Endothelial cell of umbilical vein (primary cell): ENCODE data around the gene ULK4. TPM values are rescaled to one million over a fixed set of nuclear protein-coding genes. Genes with fewer than 3 reads are reported as not detected.

ENCODE experiments used
- BruUV-seq: library from RNA; stranded (reverse); fragments of 400-500 nt; replicated peaks from 2 replicates; lab custom pipeline; 2021; lab: Mats Ljungman, UMichigan
- CTCF ChIA-PET: fragments of 300-600, 350-600 bp; sonication (Branson Sonifier 250); formaldehyde crosslinking; loops from one replicate; lab custom pipeline; 2021; ENCODE audit warnings: antibody characterized with exemption, inconsistent platforms; lab: Charles Lee
- POLR2A ChIA-PET: fragments of 300-600, 350-600 bp; sonication (Branson Sonifier 250); formaldehyde crosslinking; loops from one replicate; lab custom pipeline; 2021; ENCODE audit warnings: antibody characterized with exemption, inconsistent platforms; lab: Charles Lee
- DNase-seq: peaks from one replicate; pipeline ENCODE4 v3.0.0-alpha.2; 2011; ENCODE audit warnings: low read depth, low spot score
- FAIRE-seq: peaks from 2 replicates; lab custom pipeline; 2011; peaks lifted over from hg19 to GRCh38; lab: Jason Lieb, UNC
- H2AFZ ChIP-seq: 2 replicates; pipeline ENCODE4 v1.6.0; 2012; ENCODE audit warnings: low read depth, low read length, control low read depth, inconsistent platforms
- H3K27ac ChIP-seq: 2 replicates; pipeline ENCODE4 v1.5.1; 2011; ENCODE audit warnings: low read depth, mild to moderate bottlenecking, control low read depth, low read length, moderate library complexity; ENCODE audit not compliant: insufficient read depth
- H3K27me3 ChIP-seq, 2 experiments: 2 replicates each; pipeline versions ENCODE4 v1.6.0 to v1.6.1; 2011; ENCODE audit warnings: low read length in 2 of 2, mixed read lengths in 1 of 2; ENCODE audit not compliant: control insufficient read depth in 2 of 2, insufficient read depth in 2 of 2
- H3K36me3 ChIP-seq, 2 experiments: 2 replicates in 1 of 2; 3 replicates in 1 of 2; pipeline ENCODE4 v1.5.1; 2011; ENCODE audit warnings: low read length in 2 of 2, mild to moderate bottlenecking in 1 of 2, moderate library complexity in 1 of 2; ENCODE audit not compliant: control insufficient read depth in 2 of 2, insufficient read depth in 2 of 2; ENCODE audit errors: extremely low read depth in 1 of 2
- H3K4me1 ChIP-seq: 3 replicates; pipeline ENCODE4 v1.5.1; 2011; ENCODE audit warnings: mild to moderate bottlenecking, low read length; ENCODE audit not compliant: control insufficient read depth, insufficient read depth; ENCODE audit errors: extremely low read depth
- H3K4me2 ChIP-seq: 2 replicates; pipeline ENCODE4 v1.6.1; 2011; ENCODE audit warnings: low read length, control low read depth, mixed read lengths; ENCODE audit not compliant: insufficient read depth
- H3K4me3 ChIP-seq, 3 experiments: fragments of 200-600 bp in 1 of 3; sonication (generic), shearing (Covaris generic) in 1 of 3; replicated peaks in 1 of 3; 2 replicates each; pipeline ENCODE4 v1.5.1; 2011 to 2016; ENCODE audit warnings: control low read depth in 3 of 3, low read length in 3 of 3, mild to moderate bottlenecking in 2 of 3, inconsistent platforms in 1 of 3, low read depth in 1 of 3, moderate library complexity in 1 of 3; ENCODE audit not compliant: insufficient read depth in 1 of 3
- H3K79me2 ChIP-seq: 2 replicates; pipeline ENCODE4 v1.6.0; 2012; ENCODE audit warnings: low read length, inconsistent platforms; ENCODE audit not compliant: control insufficient read depth, insufficient read depth
- H3K9ac ChIP-seq: replicated peaks from 2 replicates; pipeline ENCODE3; 2011; ENCODE audit warnings: low read length, control low read depth; ENCODE audit not compliant: insufficient read depth; ENCODE audit errors: extremely low read depth
- H3K9me1 ChIP-seq: replicated peaks from 3 replicates; pipeline ENCODE4 v1.6.0; 2011; ENCODE audit warnings: mild to moderate bottlenecking, low read length; ENCODE audit not compliant: control insufficient read depth, insufficient read depth; ENCODE audit errors: extremely low read depth
- H3K9me3 ChIP-seq: replicated peaks from 2 replicates; pipeline ENCODE4 v1.5.1; 2012; ENCODE audit warnings: low read length, inconsistent platforms; ENCODE audit not compliant: control insufficient read depth, insufficient read depth
- H4K20me1 ChIP-seq: replicated peaks from 2 replicates; pipeline ENCODE3; 2011; ENCODE audit warnings: mild to moderate bottlenecking, low read length; ENCODE audit not compliant: control insufficient read depth, insufficient read depth; ENCODE audit errors: extremely low read depth
- EZH2 ChIP-seq: IDR thresholded peaks from 2 replicates; pipeline ENCODE4 v1.6.1; 2012; ENCODE audit warnings: borderline replicate concordance, low read depth, mild to moderate bottlenecking, moderate library complexity, low read length, inconsistent platforms; ENCODE audit not compliant: severe bottlenecking
- FOS ChIP-seq: IDR thresholded peaks from 2 replicates; pipeline ENCODE4 v1.6.1; 2011; ENCODE audit warnings: mild to moderate bottlenecking, low read length, moderate library complexity, borderline replicate concordance; ENCODE audit not compliant: insufficient read depth
- GATA2 ChIP-seq: IDR thresholded peaks from 2 replicates; pipeline ENCODE4 v1.7.0; 2011; ENCODE audit warnings: low read depth, mild to moderate bottlenecking, moderate library complexity, mixed read lengths, low read length; ENCODE audit not compliant: insufficient read length, insufficient read depth
- JUN ChIP-seq: IDR thresholded peaks from 2 replicates; pipeline ENCODE4 v1.6.1; 2011; ENCODE audit warnings: borderline replicate concordance, low read depth; ENCODE audit not compliant: insufficient read length, insufficient read depth
- MYC ChIP-seq: IDR thresholded peaks from one replicate; pipeline ENCODE4 v1.6.1; 2011; ENCODE audit warnings: mild to moderate bottlenecking, low read depth, low read length
- POLR2A ChIP-seq: IDR thresholded peaks from 2 replicates; pipeline ENCODE4 v1.6.1; 2012; ENCODE audit warnings: low read depth, mild to moderate bottlenecking, control low read depth, low read length
- POLR2AphosphoS5 ChIP-seq: IDR thresholded peaks from 2 replicates; pipeline ENCODE4 v1.6.1; 2012; ENCODE audit warnings: low read depth, mild to moderate bottlenecking, control low read depth, low read length, moderate library complexity; ENCODE audit not compliant: insufficient read depth
- dilution Hi-C: fragments of 300-500 bp; cut with MboI; formaldehyde crosslinking; loops from one replicate; pipeline ENCODE4 v1.15.0; 2019; ENCODE audit warnings: low sequenced_read_pairs; ENCODE audit not compliant: extremely low pct_ligation_motif_present
- intact Hi-C: fragments of 100-400 bp; cut with micrococcal nuclease; formaldehyde crosslinking; loops from one replicate; pipeline ENCODE4 v1.10.0; 2022
- polyA plus RNA-seq, 4 experiments: library from polyadenylated mRNA; depleted of rRNA in 3 of 4; stranded (reverse) in 3 of 4; unstranded in 1 of 4; fragments of >200 nt; gene quantifications; 2 replicates each; pipeline versions ENCODE4 v1.2.1 to v1.2.3, GENCODE V29; 2011 to 2012; ENCODE audit warnings: missing spikeins in 1 of 4
- total RNA-seq: library from RNA; stranded (reverse); gene quantifications from 2 replicates; pipeline ENCODE4 v1.2.3, GENCODE V29; 2021
- TF ChIP-seq, protein P1 (sequence below), 2 donors: IDR thresholded peaks; 1 replicate in 1 of 2; 2 replicates in 1 of 2; pipeline ENCODE4 v1.5.1; 2011; ENCODE audit warnings: low read length in 2 of 2, mild to moderate bottlenecking in 2 of 2, moderate library complexity in 2 of 2, control low read depth in 1 of 2, inconsistent platforms in 1 of 2, low read depth in 1 of 2; ENCODE audit not compliant: insufficient read depth in 1 of 2; ENCODE audit errors: extremely low read depth in 1 of 2
- TF ChIP-seq, protein P2 (sequence below): IDR thresholded peaks from 2 replicates; pipeline ENCODE4 v1.6.1; 2011; ENCODE audit not compliant: insufficient read depth, insufficient read length

ULK4 gene
- total and polyA plus RNA-seq, 2 donors (not counting 3 experiments of a cell fraction or from before 2014, with no cell fraction given), result 3.3 to 16.0 TPM

DNA sequence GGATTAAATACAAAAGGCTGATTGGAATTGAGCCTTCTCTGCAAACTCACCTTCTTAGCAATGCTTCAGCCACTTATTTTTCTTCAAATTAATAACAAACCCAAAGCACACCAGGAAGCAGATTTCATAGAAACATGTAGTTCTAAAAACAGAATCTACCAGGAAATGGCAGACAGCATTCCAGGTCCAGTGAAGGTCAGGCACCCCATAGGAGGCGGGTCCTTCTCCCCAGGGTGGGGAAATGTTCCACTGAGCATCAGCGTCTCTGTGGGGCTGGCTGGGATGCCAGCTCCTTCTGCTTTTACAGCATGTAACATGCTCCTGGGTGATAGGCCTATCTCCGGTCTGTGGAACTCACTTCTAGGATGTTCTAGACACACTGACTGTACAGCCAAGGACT lies 713.4 kb downstream of the ULK4 start:
- ChIA-PET CTCF (no interaction called here), POLR2A (no interaction called here)
- no peaks in the 10 kb centered on the region for H3K79me2 ChIP-seq
- H3K4me1 ChIP-seq, result no peaks in the 10 kb centered on the region
- intact Hi-C loops (loop anchor here (5.0 kb wide), 1 partner anchor 634 kb away; no protein-coding TSS in a partner anchor), dilution Hi-C loops (no loop called here)
- no peaks in the 10 kb centered on the region for H3K9me3 ChIP-seq
- no peak overlapping the region for H3K9ac ChIP-seq
- TF ChIP-seq FOS (no peak), GATA2 (no peak), POLR2A (no peak), POLR2AphosphoS5 (no peak), EZH2 (no peak), JUN (no peak), MYC (no peak)
- TF ChIP-seq, protein P1, sequence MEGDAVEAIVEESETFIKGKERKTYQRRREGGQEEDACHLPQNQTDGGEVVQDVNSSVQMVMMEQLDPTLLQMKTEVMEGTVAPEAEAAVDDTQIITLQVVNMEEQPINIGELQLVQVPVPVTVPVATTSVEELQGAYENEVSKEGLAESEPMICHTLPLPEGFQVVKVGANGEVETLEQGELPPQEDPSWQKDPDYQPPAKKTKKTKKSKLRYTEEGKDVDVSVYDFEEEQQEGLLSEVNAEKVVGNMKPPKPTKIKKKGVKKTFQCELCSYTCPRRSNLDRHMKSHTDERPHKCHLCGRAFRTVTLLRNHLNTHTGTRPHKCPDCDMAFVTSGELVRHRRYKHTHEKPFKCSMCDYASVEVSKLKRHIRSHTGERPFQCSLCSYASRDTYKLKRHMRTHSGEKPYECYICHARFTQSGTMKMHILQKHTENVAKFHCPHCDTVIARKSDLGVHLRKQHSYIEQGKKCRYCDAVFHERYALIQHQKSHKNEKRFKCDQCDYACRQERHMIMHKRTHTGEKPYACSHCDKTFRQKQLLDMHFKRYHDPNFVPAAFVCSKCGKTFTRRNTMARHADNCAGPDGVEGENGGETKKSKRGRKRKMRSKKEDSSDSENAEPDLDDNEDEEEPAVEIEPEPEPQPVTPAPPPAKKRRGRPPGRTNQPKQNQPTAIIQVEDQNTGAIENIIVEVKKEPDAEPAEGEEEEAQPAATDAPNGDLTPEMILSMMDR (IDR thresholded peaks at IDR 0.05; ENCODE audit: extremely low read depth in 1 of 2, insufficient read depth in 1 of 2, low read depth in 1 of 2, low read length in 2 of 2), result no peak
- TF ChIP-seq, protein P2, sequence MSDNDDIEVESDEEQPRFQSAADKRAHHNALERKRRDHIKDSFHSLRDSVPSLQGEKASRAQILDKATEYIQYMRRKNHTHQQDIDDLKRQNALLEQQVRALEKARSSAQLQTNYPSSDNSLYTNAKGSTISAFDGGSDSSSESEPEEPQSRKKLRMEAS, result no peak
- FAIRE-seq, result no peak
- peaks cover 0 to 7% of the 10 kb centered on the region in 2 experiments for H3K36me3 ChIP-seq
- H3K4me3 ChIP-seq, result no peak overlapping the region
- no peak overlapping the region for H3K27ac ChIP-seq
- H2AFZ ChIP-seq, result no peak overlapping the region
- DNase-seq, result no peak
- H3K4me2 ChIP-seq, result no peak overlapping the region
- H4K20me1 ChIP-seq, result no peaks in the 10 kb centered on the region
- no peaks in the 10 kb centered on the region for H3K27me3 ChIP-seq
- H3K9me1 ChIP-seq, result no peaks in the 10 kb centered on the region
- BruUV-seq, result no TSS peak
